ENCODE measurements around the gene TBC1D5.

Gene TBC1D5

GRCh38 chr3:17181413-17181907, 561.0 kb downstream of the TBC1D5 start:
- TF ChIP-seq CTCF (IDR thresholded peaks at IDR 0.05; ENCODE audit: insufficient read depth, low read depth, low read length, missing control alignments) = no peak
- H3K4me3 ChIP-seq (ENCODE audit: low read depth, low read length) = no peak overlapping the region
- DNase-seq (ENCODE audit: low read depth) = peak; percentile 46

GRCh38 chr3:17179381-17180205, 562.8 kb downstream of the TBC1D5 start:
- no peak for TF ChIP-seq CTCF (IDR thresholded peaks at IDR 0.05; ENCODE audit: insufficient read depth, low read depth, low read length, missing control alignments)
- DNase-seq (ENCODE audit: low read depth) = peak; percentile 65
- H3K4me3 ChIP-seq (ENCODE audit: low read depth, low read length) = no peak overlapping the region

GRCh38 chr3:17176757-17177156, 565.7 kb downstream of the TBC1D5 start:
- DNase-seq (ENCODE audit: low read depth) = no peak
- no peak overlapping the region for H3K4me3 ChIP-seq (ENCODE audit: low read depth, low read length)
- TF ChIP-seq CTCF (IDR thresholded peaks at IDR 0.05; ENCODE audit: insufficient read depth, low read depth, low read length, missing control alignments) = peak; percentile 0

- no peak for DNase-seq (ENCODE audit: low read depth)
- H3K4me3 ChIP-seq (ENCODE audit: low read depth, low read length) = no peak overlapping the region
- no peak for TF ChIP-seq CTCF (IDR thresholded peaks at IDR 0.05; ENCODE audit: insufficient read depth, low read depth, low read length, missing control alignments)
Observed at GRCh38 chr3:17175187-17175807, 567.1 kb downstream of the TBC1D5 start.

- DNase-seq (ENCODE audit: low read depth) = no peak
- TF ChIP-seq CTCF (IDR thresholded peaks at IDR 0.05; ENCODE audit: insufficient read depth, low read depth, low read length, missing control alignments) = no peak
- H3K4me3 ChIP-seq (ENCODE audit: low read depth, low read length) = no peak overlapping the region
Observed at GRCh38 chr3:17166369-17166768, 576.1 kb downstream of the TBC1D5 start.

- TF ChIP-seq CTCF (IDR thresholded peaks at IDR 0.05; ENCODE audit: insufficient read depth, low read depth, low read length, missing control alignments) = no peak
Observed at GRCh38 chr3:17162116-17162515, 580.3 kb downstream of the TBC1D5 start.

More at GRCh38 chr3:17162116-17162515, 580.3 kb downstream of the TBC1D5 start:
- no peak overlapping the region for H3K4me3 ChIP-seq (ENCODE audit: low read depth, low read length)
- no peak for DNase-seq (ENCODE audit: low read depth)

Data from GM12865 (cell line).